GM12878 (cell line): Measurements from ENCODE around the gene ARHGAP45.

Source experiments
- ATF7 ChIP-seq: fragments of 450-650 bp; IDR thresholded peaks from 2 replicates; pipeline ENCODE4 v1.6.1; 2016; ENCODE audit warnings: low read depth, mild to moderate bottlenecking
- CEBPB ChIP-seq, 2 experiments: fragments of 150-350 bp in 1 of 2; IDR thresholded peaks; 2 replicates each; pipeline ENCODE4 v1.6.1; 2012 to 2014; ENCODE audit warnings: low read depth in 2 of 2, low read length in 2 of 2, borderline replicate concordance in 1 of 2, inconsistent platforms in 1 of 2
- EZH2 ChIP-seq: IDR thresholded peaks from 2 replicates; pipeline ENCODE4 v1.6.1; 2012; ENCODE audit warnings: low read depth, mild to moderate bottlenecking, control low read depth, inconsistent platforms, low read length, borderline replicate concordance; ENCODE audit not compliant: control insufficient read depth
- NBN ChIP-seq: fragments of 450-650 bp; IDR thresholded peaks from 2 replicates; pipeline ENCODE4 v1.6.1; 2016
- POLR2A ChIP-seq: IDR thresholded peaks from 2 replicates; pipeline ENCODE4 v1.6.1; 2011; ENCODE audit warnings: low read depth, mild to moderate bottlenecking, low read length
- RCOR1 ChIP-seq: conservative IDR thresholded peaks from 2 replicates; pipeline ENCODE4 v1.6.1; 2012; ENCODE audit warnings: low read depth, low read length, improper control_type of control experiment
- SRF ChIP-seq, 2 experiments: IDR thresholded peaks; 2 replicates each; pipeline ENCODE4 v1.6.1; 2011; ENCODE audit warnings: low read depth in 2 of 2, low read length in 2 of 2, mild to moderate bottlenecking in 1 of 2, moderate library complexity in 1 of 2
- TCF7 ChIP-seq: IDR thresholded peaks from 2 replicates; pipeline ENCODE4 v1.6.1; 2014; ENCODE audit warnings: antibody characterized with exemption, borderline replicate concordance
- ZNF274 ChIP-seq: IDR thresholded peaks from one replicate; pipeline ENCODE4 v1.8.0; 2011; ENCODE audit not compliant: insufficient read length, insufficient read depth
- TF ChIP-seq, protein P1 (sequence below), 3 experiments: IDR thresholded peaks in 2 of 3; conservative IDR thresholded peaks in 1 of 3; 2 replicates each; pipeline ENCODE4 v1.5.1; 2011; ENCODE audit warnings: low read depth in 3 of 3, low read length in 3 of 3, mild to moderate bottlenecking in 3 of 3, control low read depth in 2 of 3, moderate library complexity in 2 of 3, inconsistent platforms in 1 of 3, mixed read lengths in 1 of 3; ENCODE audit not compliant: control insufficient read depth in 2 of 3, insufficient read depth in 1 of 3; ENCODE audit errors: extremely low read depth in 1 of 3
- TF ChIP-seq, protein P2 (sequence below): fragments of 150-350 bp; IDR thresholded peaks from 2 replicates; pipeline ENCODE4 v1.6.1; 2016; ENCODE audit warnings: low read depth, low read length
- TF ChIP-seq, protein P3 (sequence below): fragments of 450-650 bp; IDR thresholded peaks from 2 replicates; pipeline ENCODE4 v1.6.1; 2016; ENCODE audit warnings: mild to moderate bottlenecking, moderate library complexity, borderline replicate concordance

DNA sequence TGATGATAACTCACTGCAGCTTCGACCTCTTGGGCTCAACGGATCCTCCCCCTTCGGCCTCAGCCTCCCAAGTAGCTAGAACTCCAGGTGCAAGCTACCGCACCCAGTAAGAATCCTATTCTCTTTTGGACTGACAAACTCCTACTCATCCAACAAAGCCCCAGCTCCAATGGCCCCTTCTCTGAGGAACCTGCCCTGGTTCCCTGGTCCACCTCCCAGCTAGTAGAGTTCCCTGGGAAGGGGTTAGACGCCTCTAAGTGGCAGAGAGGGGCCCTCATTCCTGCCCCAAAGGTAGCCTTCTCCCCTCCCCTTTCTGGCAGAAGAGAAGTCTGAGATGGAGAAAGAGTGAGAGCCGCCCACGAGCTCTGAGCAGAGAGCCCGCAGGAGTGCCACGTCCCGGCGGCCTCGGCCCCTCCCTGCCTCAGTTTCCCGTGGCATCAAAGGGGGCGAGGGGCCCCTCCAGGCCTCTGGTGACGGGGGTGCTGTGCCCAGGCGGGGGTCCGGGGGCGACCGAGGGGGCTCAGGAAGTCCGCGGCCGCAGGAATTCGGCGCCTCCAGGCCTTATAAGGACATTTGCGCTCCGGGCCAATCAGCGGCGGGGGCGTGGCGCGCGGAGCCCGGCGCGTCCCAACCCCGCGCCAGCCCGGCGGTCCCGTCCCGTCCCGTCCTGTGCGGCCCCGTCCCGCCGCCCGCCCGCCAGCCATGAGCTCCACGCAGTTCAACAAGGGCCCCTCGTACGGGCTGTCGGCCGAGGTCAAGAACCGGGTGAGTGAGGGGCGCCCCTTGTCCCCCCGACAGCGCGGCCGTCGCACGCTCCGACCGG is 40.8 kb upstream of the ARHGAP45 start, which contains the start of gene CNN2:
- TF ChIP-seq NBN (0 out of 2 replicates have a peak, but pooled peaks have one; percentile 36), ATF7 (no peak), CEBPB (IDR thresholded peaks at IDR 0.05; ENCODE audit: borderline replicate concordance in 1 of 2, low read depth in 2 of 2, low read length in 2 of 2) (no peak), POLR2A (peak; percentile 89), ZNF274 (no peak), RCOR1 (0 out of 2 replicates have a peak, but pooled peaks have one; percentile 70), TCF7 (no peak), EZH2 (no peak), SRF (IDR thresholded peaks at IDR 0.05; ENCODE audit: low read depth in 2 of 2, low read length in 2 of 2) (peak; percentile 95 to 98)
- TF ChIP-seq, protein P1, sequence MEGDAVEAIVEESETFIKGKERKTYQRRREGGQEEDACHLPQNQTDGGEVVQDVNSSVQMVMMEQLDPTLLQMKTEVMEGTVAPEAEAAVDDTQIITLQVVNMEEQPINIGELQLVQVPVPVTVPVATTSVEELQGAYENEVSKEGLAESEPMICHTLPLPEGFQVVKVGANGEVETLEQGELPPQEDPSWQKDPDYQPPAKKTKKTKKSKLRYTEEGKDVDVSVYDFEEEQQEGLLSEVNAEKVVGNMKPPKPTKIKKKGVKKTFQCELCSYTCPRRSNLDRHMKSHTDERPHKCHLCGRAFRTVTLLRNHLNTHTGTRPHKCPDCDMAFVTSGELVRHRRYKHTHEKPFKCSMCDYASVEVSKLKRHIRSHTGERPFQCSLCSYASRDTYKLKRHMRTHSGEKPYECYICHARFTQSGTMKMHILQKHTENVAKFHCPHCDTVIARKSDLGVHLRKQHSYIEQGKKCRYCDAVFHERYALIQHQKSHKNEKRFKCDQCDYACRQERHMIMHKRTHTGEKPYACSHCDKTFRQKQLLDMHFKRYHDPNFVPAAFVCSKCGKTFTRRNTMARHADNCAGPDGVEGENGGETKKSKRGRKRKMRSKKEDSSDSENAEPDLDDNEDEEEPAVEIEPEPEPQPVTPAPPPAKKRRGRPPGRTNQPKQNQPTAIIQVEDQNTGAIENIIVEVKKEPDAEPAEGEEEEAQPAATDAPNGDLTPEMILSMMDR (IDR thresholded peaks at IDR 0.05 in 2 of 3, conservative IDR thresholded peaks at IDR 0.05 in 1 of 3; ENCODE audit: control insufficient read depth in 2 of 3, extremely low read depth in 1 of 3, insufficient read depth in 1 of 3, low read depth in 3 of 3, low read length in 3 of 3): no peak
- TF ChIP-seq, protein P2, sequence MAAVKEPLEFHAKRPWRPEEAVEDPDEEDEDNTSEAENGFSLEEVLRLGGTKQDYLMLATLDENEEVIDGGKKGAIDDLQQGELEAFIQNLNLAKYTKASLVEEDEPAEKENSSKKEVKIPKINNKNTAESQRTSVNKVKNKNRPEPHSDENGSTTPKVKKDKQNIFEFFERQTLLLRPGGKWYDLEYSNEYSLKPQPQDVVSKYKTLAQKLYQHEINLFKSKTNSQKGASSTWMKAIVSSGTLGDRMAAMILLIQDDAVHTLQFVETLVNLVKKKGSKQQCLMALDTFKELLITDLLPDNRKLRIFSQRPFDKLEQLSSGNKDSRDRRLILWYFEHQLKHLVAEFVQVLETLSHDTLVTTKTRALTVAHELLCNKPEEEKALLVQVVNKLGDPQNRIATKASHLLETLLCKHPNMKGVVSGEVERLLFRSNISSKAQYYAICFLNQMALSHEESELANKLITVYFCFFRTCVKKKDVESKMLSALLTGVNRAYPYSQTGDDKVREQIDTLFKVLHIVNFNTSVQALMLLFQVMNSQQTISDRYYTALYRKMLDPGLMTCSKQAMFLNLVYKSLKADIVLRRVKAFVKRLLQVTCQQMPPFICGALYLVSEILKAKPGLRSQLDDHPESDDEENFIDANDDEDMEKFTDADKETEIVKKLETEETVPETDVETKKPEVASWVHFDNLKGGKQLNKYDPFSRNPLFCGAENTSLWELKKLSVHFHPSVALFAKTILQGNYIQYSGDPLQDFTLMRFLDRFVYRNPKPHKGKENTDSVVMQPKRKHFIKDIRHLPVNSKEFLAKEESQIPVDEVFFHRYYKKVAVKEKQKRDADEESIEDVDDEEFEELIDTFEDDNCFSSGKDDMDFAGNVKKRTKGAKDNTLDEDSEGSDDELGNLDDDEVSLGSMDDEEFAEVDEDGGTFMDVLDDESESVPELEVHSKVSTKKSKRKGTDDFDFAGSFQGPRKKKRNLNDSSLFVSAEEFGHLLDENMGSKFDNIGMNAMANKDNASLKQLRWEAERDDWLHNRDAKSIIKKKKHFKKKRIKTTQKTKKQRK: no peak
- TF ChIP-seq, protein P3, sequence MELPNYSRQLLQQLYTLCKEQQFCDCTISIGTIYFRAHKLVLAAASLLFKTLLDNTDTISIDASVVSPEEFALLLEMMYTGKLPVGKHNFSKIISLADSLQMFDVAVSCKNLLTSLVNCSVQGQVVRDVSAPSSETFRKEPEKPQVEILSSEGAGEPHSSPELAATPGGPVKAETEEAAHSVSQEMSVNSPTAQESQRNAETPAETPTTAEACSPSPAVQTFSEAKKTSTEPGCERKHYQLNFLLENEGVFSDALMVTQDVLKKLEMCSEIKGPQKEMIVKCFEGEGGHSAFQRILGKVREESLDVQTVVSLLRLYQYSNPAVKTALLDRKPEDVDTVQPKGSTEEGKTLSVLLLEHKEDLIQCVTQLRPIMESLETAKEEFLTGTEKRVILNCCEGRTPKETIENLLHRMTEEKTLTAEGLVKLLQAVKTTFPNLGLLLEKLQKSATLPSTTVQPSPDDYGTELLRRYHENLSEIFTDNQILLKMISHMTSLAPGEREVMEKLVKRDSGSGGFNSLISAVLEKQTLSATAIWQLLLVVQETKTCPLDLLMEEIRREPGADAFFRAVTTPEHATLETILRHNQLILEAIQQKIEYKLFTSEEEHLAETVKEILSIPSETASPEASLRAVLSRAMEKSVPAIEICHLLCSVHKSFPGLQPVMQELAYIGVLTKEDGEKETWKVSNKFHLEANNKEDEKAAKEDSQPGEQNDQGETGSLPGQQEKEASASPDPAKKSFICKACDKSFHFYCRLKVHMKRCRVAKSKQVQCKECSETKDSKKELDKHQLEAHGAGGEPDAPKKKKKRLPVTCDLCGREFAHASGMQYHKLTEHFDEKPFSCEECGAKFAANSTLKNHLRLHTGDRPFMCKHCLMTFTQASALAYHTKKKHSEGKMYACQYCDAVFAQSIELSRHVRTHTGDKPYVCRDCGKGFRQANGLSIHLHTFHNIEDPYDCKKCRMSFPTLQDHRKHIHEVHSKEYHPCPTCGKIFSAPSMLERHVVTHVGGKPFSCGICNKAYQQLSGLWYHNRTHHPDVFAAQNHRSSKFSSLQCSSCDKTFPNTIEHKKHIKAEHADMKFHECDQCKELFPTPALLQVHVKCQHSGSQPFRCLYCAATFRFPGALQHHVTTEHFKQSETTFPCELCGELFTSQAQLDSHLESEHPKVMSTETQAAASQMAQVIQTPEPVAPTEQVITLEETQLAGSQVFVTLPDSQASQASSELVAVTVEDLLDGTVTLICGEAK: no peak
